CD14-positive monocyte (primary cell): Measurements from ENCODE around the gene MCCC1. TPM values are rescaled to one million over a fixed set of nuclear protein-coding genes. Genes with fewer than 3 reads are reported as not detected.

ENCODE experiments used
- DNase-seq, 3 donors: peaks; one replicate each; pipeline ENCODE4 v3.0.0-alpha.2; 2011 to 2022
- H2AFZ ChIP-seq: 2 replicates; pipeline ENCODE4 v1.6.0; 2012; ENCODE audit warnings: mild to moderate bottlenecking, low read depth, low read length, inconsistent platforms; ENCODE audit not compliant: insufficient read depth, poor library complexity, severe bottlenecking
- H3K27ac ChIP-seq, 2 donors: 1 replicate in 1 of 2; 2 replicates in 1 of 2; pipeline ENCODE4 v1.5.1; 2012 to 2013; ENCODE audit warnings: low read length in 2 of 2, control low read depth in 1 of 2, inconsistent platforms in 1 of 2, low read depth in 1 of 2, mild to moderate bottlenecking in 1 of 2
- H3K27me3 ChIP-seq, 2 donors: one replicate each; pipeline versions ENCODE4 v1.6.0 to v1.6.1; 2011 to 2013; ENCODE audit warnings: low read length in 2 of 2; ENCODE audit not compliant: control insufficient read depth in 2 of 2, insufficient read depth in 2 of 2
- H3K36me3 ChIP-seq, 2 donors: replicated peaks in 1 of 2; 1 replicate in 1 of 2; 2 replicates in 1 of 2; pipeline versions ENCODE4 v1.5.1 to v1.6.1; 2012 to 2013; ENCODE audit warnings: low read length in 2 of 2, control low read depth in 1 of 2, inconsistent platforms in 1 of 2, mild to moderate bottlenecking in 1 of 2; ENCODE audit not compliant: insufficient read depth in 2 of 2, control insufficient read depth in 1 of 2
- H3K4me1 ChIP-seq, 2 donors: 1 replicate in 1 of 2; 2 replicates in 1 of 2; pipeline versions ENCODE4 v1.5.1 to v1.6.1; 2012 to 2013; ENCODE audit warnings: low read length in 2 of 2, control low read depth in 1 of 2, inconsistent platforms in 1 of 2, mild to moderate bottlenecking in 1 of 2, moderate library complexity in 1 of 2; ENCODE audit not compliant: insufficient read depth in 2 of 2, control insufficient read depth in 1 of 2
- H3K4me2 ChIP-seq: replicated peaks from 2 replicates; pipeline ENCODE3; 2012; ENCODE audit warnings: low read length, moderate library complexity, mild to moderate bottlenecking; ENCODE audit not compliant: poor library complexity, severe bottlenecking; ENCODE audit errors: extremely low read depth
- H3K4me3 ChIP-seq, 3 experiments: fragments of 200-600 bp in 1 of 3; sonication (generic) in 1 of 3; replicated peaks in 1 of 3; 1 replicate in 2 of 3; 2 replicates in 1 of 3; pipeline ENCODE4 v1.5.1; 2011 to 2013; ENCODE audit warnings: low read length in 3 of 3, mild to moderate bottlenecking in 3 of 3, control low read depth in 2 of 3, low read depth in 2 of 3, inconsistent platforms in 1 of 3, moderate library complexity in 1 of 3
- H3K79me2 ChIP-seq: 2 replicates; pipeline ENCODE4 v1.6.0; 2012; ENCODE audit warnings: mild to moderate bottlenecking, control low read depth, inconsistent platforms, low read length, moderate library complexity; ENCODE audit not compliant: insufficient read depth
- H3K9ac ChIP-seq: 2 replicates; pipeline ENCODE4 v1.6.0; 2017; ENCODE audit warnings: low read length, mild to moderate bottlenecking; ENCODE audit not compliant: insufficient read depth, poor library complexity, severe bottlenecking
- H3K9me3 ChIP-seq, 2 donors: replicated peaks in 1 of 2; 1 replicate in 1 of 2; 2 replicates in 1 of 2; pipeline versions ENCODE4 v1.5.1 to v1.6.1; 2012 to 2013; ENCODE audit warnings: low read length in 2 of 2, control low read depth in 1 of 2; ENCODE audit not compliant: control insufficient read depth in 1 of 2, insufficient read depth in 1 of 2
- H4K20me1 ChIP-seq: 2 replicates; pipeline ENCODE4 v1.6.0; 2012; ENCODE audit warnings: mild to moderate bottlenecking, low read length, control low read depth, moderate library complexity; ENCODE audit not compliant: insufficient read depth
- H3K27ac Mint-ChIP-seq, 7 donors: one replicate each; pipeline ENCODE4 v1.8.0; 2020; ENCODE audit warnings: mild to moderate bottlenecking in 7 of 7, mixed read lengths in 7 of 7, moderate library complexity in 6 of 7, inconsistent platforms in 2 of 7
- H3K27me3 Mint-ChIP-seq, 3 donors: one replicate each; pipeline ENCODE4 v1.8.0; 2021 to 2022; ENCODE audit warnings: low read depth in 3 of 3, mild to moderate bottlenecking in 3 of 3, mixed read lengths in 3 of 3, moderate library complexity in 3 of 3, inconsistent platforms in 1 of 3
- H3K36me3 Mint-ChIP-seq, 2 donors: one replicate each; pipeline ENCODE4 v1.8.0; 2020; ENCODE audit warnings: mixed read lengths in 2 of 2, inconsistent platforms in 1 of 2, mild to moderate bottlenecking in 1 of 2
- H3K4me1 Mint-ChIP-seq: one replicate; pipeline ENCODE4 v1.8.0; 2020; ENCODE audit warnings: mild to moderate bottlenecking, mixed read lengths
- H3K4me3 Mint-ChIP-seq, 2 donors: one replicate each; pipeline ENCODE4 v1.8.0; 2020; ENCODE audit warnings: mild to moderate bottlenecking in 2 of 2, mixed read lengths in 2 of 2, moderate library complexity in 1 of 2
- H3K9me3 Mint-ChIP-seq, 7 donors: one replicate each; pipeline ENCODE4 v1.8.0; 2020 to 2022; ENCODE audit warnings: mixed read lengths in 7 of 7, mild to moderate bottlenecking in 6 of 7, moderate library complexity in 6 of 7, inconsistent platforms in 2 of 7
- WGBS: methylation state at CpG from one replicate; pipeline ENCODE4 v1.1.5; 2013; ENCODE audit warnings: missing lambda C conversion rate; ENCODE audit not compliant: insufficient coverage; 5-methylcytosine and 5-hydroxymethylcytosine counted together
- intact Hi-C, 2 donors: fragments of 100-400 bp; cut with micrococcal nuclease; formaldehyde crosslinking; loops; one replicate each; pipeline versions ENCODE4 v1.15.0 to v1.15.1; 2023
- polyA plus RNA-seq, 3 donors: library from polyadenylated mRNA; depleted of rRNA in 1 of 3; unstranded in 2 of 3; stranded (reverse) in 1 of 3; fragments of 300-500 nt in 2 of 3; fragments of >200 nt in 1 of 3; fragmentation: Illumina TruSeq in 2 of 3; gene quantifications; 1 replicate in 2 of 3; 2 replicates in 1 of 3; pipeline ENCODE4 v1.2.3, GENCODE V29; 2012 to 2021
- TF ChIP-seq, protein P1 (sequence below): fragments of 200-600 bp; IDR thresholded peaks from one replicate; pipeline ENCODE4 v1.8.0; 2022; ENCODE audit warnings: antibody characterized with exemption, mild to moderate bottlenecking

MCCC1 gene
- polyA plus RNA-seq, 3 donors, result 13.9 to 18.4 (median 16.0) TPM

DNA sequence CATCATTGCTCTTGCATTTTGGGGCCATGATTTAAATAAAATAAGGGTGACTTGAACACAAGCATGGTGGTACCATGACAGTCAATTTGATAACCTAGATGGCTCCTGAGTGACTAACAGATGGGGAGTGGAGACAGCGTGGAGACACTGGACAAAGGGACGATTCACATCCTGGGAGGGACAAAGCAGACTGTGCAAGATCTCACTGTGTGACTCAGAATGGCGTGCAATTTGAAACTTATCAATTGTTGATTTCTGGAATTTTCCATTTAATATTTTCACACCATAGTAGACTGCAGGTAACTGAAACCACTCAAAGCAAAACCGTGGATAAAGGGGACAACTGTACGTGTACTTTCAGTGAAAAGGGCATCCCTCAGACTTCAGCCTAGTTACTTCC lies 25.5 kb downstream of the MCCC1 start:
- Mint-ChIP-seq H3K36me3 (peaks cover 48 to 53% of the 10 kb centered on the region in 2 donors), H3K9me3 (peaks cover 4 to 12% (median 11%) of the 10 kb centered on the region in 7 donors), H3K27me3 (no peaks in the 10 kb centered on the region), H3K4me3 (no peak overlapping the region), H3K27ac (peak overlapping the region; percentile 51 to 85 (median 70)), H3K4me1 (peaks cover 17% of the 10 kb centered on the region)
- DNase-seq, result peak; percentile 16 to 52 (median 17)
- Histone ChIP-seq H3K4me3 (no peak overlapping the region), H3K27ac (peak overlapping the region in 1 of 2 donors; percentile 74), H3K9ac (no peak overlapping the region), H3K4me2 (no peak overlapping the region), H2AFZ (peak overlapping the region; percentile 15), H3K9me3 (peaks cover 4 to 8% of the 10 kb centered on the region in 2 donors), H3K36me3 (peaks cover 33 to 77% of the 10 kb centered on the region in 2 donors), H4K20me1 (peaks cover 5% of the 10 kb centered on the region), H3K4me1 (peaks cover 8 to 15% of the 10 kb centered on the region in 2 donors), H3K79me2 (no peaks in the 10 kb centered on the region), H3K27me3 (no peaks in the 10 kb centered on the region)
- 36% methylated on average over 3 of the region's 5 CpGs for WGBS
- intact Hi-C loops, result no loop called here
- TF ChIP-seq, protein P1, sequence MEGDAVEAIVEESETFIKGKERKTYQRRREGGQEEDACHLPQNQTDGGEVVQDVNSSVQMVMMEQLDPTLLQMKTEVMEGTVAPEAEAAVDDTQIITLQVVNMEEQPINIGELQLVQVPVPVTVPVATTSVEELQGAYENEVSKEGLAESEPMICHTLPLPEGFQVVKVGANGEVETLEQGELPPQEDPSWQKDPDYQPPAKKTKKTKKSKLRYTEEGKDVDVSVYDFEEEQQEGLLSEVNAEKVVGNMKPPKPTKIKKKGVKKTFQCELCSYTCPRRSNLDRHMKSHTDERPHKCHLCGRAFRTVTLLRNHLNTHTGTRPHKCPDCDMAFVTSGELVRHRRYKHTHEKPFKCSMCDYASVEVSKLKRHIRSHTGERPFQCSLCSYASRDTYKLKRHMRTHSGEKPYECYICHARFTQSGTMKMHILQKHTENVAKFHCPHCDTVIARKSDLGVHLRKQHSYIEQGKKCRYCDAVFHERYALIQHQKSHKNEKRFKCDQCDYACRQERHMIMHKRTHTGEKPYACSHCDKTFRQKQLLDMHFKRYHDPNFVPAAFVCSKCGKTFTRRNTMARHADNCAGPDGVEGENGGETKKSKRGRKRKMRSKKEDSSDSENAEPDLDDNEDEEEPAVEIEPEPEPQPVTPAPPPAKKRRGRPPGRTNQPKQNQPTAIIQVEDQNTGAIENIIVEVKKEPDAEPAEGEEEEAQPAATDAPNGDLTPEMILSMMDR, result no peak

DNA sequence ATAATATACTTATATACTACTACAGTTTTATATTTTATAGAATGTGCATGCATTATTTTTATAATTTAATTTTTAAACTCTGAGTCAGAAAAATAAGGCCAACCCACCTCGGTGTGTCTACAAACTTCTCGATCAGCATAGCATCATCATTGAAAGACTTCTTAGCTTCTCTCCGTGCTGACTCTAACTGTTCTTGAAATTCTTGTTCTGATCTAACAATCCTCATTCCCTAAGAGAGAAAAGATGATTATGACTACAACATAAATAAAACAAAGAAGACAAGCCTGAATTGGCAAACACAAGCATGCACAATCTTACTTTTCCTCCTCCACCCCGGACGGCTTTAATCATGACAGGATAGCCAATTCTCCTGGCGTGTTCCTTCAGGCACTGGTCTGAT lies 28.4 kb downstream of the MCCC1 start:
- no peaks in the 10 kb centered on the region for H3K9me3 ChIP-seq
- H2AFZ ChIP-seq, result no peak overlapping the region
- peaks cover 8 to 15% of the 10 kb centered on the region in 2 donors for H3K4me1 ChIP-seq
- peaks cover 47 to 55% of the 10 kb centered on the region in 2 donors for H3K36me3 Mint-ChIP-seq
- H3K4me3 Mint-ChIP-seq, result no peak overlapping the region
- TF ChIP-seq, protein P1, result no peak
- peaks cover 17% of the 10 kb centered on the region for H3K4me1 Mint-ChIP-seq
- peaks cover 0 to 4% (median 3%) of the 10 kb centered on the region in 7 donors for H3K9me3 Mint-ChIP-seq
- peaks cover 44 to 77% of the 10 kb centered on the region in 2 donors for H3K36me3 ChIP-seq
- intact Hi-C loops, result no loop called here
- no peaks in the 10 kb centered on the region for H3K27me3 Mint-ChIP-seq
- H3K9ac ChIP-seq, result no peak overlapping the region
- H3K27ac Mint-ChIP-seq, result peak overlapping the region in 1 of 7 donors; percentile 58
- peaks cover 5% of the 10 kb centered on the region for H4K20me1 ChIP-seq
- H3K27ac ChIP-seq, result no peak overlapping the region
- H3K27me3 ChIP-seq, result no peaks in the 10 kb centered on the region
- WGBS, result 100% methylated on average over 1 of the region's 6 CpGs
- no peak overlapping the region for H3K4me2 ChIP-seq
- H3K4me3 ChIP-seq, result no peak overlapping the region
- DNase-seq, result no peak
- H3K79me2 ChIP-seq, result no peaks in the 10 kb centered on the region
